HG02763 (cell line): ENCODE data around the gene MBD1.
"Not testable (repeated sequence)": the region's sequence is repeated elsewhere in the genome, so short reads cannot be mapped to it uniquely, and the experiment has no call there.

ENCODE experiments used
- ATAC-seq: cut with Tn5 transposase; IDR thresholded peaks from one replicate; pipeline ENCODE4 v1.9.1; 2021; ENCODE audit warnings: mild to moderate bottlenecking, moderate library complexity; ENCODE audit not compliant: unreplicated experiment

MBD1 gene

GRCh38 chr18:50281295-50281971 lies at the start of gene MBD1:
TSS of gene MBD1 (minus strand) at chr18:50281523. CDS start at chr18:50279992, 1,531 bp downstream.
- ATAC-seq, result peak; percentile 88

GRCh38 chr18:50330176-50330575 lies 48.9 kb upstream of the MBD1 start:
- no peak for ATAC-seq

DNA sequence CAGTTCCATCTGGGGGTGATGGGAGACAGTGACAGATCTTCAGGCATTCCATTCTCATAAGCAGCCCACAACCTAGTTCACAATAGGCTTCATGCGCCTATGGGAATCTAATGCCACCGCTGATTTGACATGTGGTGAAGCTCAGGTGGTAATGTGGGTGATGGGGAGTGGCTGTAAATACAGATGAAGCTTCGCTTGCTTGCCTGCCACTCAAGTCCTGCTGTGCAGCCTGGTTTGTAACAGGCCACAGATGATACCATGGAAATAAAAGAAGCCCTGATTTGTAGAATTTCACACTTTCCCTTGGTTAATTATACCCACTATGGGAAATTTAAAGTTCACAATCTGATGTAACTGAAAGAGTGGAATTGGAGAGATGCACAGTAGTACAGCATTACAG lies 46.7 kb upstream of the MBD1 start:
- ATAC-seq, result no peak

GRCh38 chr18:50320719-50321118 lies 39.4 kb upstream of the MBD1 start:
- ATAC-seq, result peak; percentile 76

DNA sequence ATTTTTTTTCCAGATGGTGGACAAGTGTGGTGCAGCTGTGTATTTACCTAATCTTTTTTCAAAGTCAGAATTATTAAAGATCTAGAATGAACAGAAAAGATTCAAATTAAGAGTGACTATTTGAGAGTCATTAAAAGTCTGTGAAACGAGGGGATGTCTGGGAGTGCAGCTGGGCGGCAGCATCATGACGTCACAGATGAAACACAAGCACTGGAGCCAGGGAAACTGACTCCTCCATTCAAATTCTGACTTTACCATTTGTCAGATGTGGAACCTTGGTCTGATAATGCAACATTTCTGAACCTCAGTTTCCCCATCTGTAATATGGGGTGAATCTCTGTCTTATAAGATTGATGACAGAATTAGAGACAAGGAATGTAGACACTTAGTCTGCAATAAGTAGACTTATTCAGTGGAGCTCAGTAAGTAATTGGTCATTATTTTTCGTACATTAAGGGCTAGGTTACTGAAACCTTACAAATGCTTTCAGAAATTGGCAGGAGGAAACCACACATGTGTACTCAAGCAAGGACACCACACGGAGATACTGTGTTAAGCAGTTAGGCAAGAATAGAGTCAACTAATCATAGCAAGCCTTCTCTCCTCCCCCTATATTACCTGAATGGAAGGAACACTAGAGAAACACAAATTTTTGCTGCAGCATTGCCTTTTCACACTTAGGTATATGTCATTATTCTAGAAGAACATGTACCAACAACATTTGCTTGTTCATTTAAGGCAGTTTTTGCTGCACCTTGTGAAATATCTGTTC lies 34.0 kb upstream of the MBD1 start:
- ATAC-seq, result peak; percentile 61

- ATAC-seq, result no peak
Observed at GRCh38 chr18:50313873-50314460, 32.6 kb upstream of the MBD1 start.

- peak; percentile 8 for ATAC-seq
Observed at GRCh38 chr18:50313031-50313607, 31.8 kb upstream of the MBD1 start.

- peak; percentile 74 for ATAC-seq
Observed at GRCh38 chr18:50312296-50313030, 31.1 kb upstream of the MBD1 start.

- no peak for ATAC-seq
Observed at GRCh38 chr18:50311650-50312049, 30.3 kb upstream of the MBD1 start.

DNA sequence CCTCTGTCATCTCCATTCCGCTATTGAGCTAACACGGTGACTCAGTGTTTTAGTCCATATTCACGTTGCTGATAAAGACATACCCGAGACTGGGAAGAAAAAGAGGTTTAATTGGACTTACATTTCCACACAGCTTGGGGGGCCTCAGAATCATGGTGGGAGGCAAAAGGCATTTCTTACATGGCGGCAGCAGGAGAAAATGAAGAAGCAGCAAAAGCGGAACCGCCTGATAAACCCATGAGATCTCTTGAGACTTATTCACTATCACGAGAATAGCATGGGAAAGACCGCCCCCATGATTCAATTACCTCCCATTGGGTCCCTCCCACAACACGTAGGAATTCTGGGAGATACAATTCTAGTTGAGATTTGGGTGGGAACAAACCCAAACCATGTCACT lies 28.8 kb upstream of the MBD1 start:
- ATAC-seq, result no peak

GRCh38 chr18:50308851-50309250 lies 27.5 kb upstream of the MBD1 start:
- not testable (repeated sequence) for ATAC-seq

GRCh38 chr18:50307738-50308470 lies 26.6 kb upstream of the MBD1 start:
- ATAC-seq, result peak; percentile 95

DNA sequence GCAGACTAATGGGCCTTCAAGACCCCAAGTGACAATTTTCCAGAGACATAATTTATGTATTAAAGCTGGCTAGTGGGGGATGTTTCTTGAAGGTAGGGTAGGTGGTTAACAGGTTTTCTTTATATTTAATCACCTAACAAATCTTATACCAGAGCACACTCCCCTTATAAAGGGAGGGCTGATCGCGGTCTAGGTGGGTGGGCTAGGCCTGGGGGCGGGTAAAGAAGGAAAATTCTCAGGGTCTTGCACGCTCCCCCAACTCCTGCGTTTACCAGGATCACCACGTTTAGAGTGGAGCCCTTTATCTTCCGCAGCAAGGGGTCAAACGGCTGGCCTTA lies 26.0 kb upstream of the MBD1 start:
- no peak for ATAC-seq

DNA sequence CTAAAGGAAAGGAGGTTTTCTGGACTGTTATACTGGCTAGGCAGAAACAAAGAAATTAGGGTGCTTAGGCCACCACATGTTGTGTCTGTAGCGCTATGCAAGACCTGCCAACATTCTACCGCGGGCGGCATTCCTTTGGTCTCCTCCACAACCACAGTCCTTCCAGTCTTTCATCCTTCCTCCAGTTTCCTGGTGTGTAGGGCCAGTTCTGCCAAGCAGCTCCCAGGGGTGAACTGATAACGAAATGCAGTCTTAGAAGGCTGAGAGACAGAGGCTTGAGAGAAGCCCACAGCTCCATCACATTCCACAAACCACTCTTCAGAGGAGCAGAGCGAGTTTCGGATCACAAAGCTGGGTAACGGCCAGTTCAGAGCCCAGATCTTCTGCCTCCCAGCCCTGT lies 25.6 kb upstream of the MBD1 start:
- no peak for ATAC-seq

GRCh38 chr18:50301074-50301473 lies 19.8 kb upstream of the MBD1 start:
- ATAC-seq, result no peak

GRCh38 chr18:50299626-50300388 lies 18.5 kb upstream of the MBD1 start:
- ATAC-seq, result no peak

DNA sequence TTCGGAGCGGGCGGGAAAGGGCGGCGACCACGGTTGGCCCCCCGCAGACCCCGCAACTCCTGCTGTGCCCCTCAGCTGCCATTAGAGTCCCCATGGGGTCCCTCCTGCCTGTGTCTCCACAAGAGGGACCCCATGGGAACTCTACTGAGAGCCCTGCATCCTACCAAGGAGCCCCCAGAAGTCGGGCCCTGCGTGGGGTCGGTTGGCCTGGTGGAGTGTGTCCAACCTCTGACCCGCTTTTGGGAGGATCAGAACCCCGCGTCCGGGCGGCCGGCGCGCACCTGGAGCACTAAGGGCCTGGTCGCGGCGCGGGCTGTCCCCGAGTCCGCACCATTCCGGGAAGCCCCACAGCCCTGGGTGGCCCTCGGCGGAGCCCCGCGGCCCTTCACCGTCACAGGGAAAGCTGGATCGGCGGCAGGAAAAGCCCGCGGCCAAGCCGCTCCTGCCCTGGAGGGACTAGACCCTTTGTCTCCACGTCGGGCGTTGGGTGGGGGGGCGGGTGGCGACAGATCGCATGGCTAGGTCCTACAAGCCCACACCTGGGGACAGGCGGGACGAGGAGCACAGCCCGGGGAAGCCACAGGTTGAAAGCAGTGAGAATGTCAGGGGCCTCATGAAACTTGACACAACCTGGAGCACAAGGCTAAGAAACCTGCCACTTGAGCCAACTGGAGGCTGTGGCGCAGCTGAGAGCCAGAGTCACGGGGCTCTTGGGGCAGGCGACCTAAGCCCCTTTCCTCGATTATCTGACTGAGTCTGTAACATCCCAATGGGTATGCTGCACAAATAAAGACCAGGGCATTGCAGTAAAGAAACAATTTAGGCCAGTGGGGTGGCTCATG lies 17.3 kb upstream of the MBD1 start:
- no peak for ATAC-seq

DNA sequence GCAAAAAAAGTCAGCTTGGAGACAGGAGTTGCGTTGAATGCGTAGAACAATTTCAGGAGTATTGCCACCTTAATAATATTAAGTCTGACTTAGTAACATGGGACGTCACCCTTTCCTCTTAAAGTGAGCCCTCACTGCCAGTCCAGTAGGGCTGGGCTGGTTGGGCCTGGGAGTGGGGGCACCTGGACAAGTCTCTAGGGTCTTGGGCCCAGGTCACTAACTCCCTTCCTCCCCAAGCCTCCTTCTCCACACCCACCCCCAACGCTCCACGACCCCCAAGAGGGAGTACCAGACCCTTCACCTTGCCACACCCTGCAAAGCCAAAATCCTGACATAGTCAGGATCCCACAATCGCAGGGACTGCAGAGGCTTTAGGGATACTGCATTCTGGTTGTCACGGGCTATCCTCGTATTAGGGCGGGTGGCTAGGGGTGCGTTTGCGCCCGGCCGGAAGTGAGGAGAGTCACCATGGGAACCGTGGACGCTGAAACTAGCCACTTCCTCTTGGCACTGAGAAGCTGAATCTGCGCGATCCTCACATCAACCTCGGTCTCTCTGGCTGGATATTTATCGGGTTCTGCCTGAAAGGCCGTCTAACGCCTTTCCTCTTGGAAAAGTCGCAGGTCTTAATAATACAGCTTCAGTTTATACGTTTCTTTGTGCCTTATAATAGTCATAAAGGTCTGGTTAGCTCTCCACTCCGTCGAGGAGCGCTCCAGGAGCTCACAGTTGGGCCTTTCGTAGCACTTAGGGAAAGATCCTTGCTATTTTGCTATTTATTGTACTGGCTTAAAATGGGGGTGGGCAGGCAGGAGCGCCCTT lies 16.5 kb upstream of the MBD1 start:
- ATAC-seq, result peak; percentile 100
